Ecto neural progenitor cell (in vitro differentiated cells): ENCODE measurements around the gene PMEPA1.

Source experiments
- DNase-seq: peaks from one replicate; pipeline ENCODE4 v3.0.0-alpha.2; 2018; ENCODE audit warnings: low spot score

The PMEPA1 gene

GRCh38 chr20:57711826-57712225 is 2.0 kb upstream of the PMEPA1 start:
- DNase-seq: no peak

- no peak for DNase-seq
Measured at GRCh38 chr20:57711311-57711712, 1.5 kb upstream of the PMEPA1 start.

- no peak for DNase-seq
Measured at GRCh38 chr20:57710841-57711240, 1.0 kb upstream of the PMEPA1 start.

- DNase-seq: peak; percentile 63
Measured at GRCh38 chr20:57708694-57709673, 831 bp downstream of the PMEPA1 start.

- DNase-seq: no peak
Measured at GRCh38 chr20:57707849-57708693, 1.7 kb downstream of the PMEPA1 start.

GRCh38 chr20:57707320-57707719 is 2.5 kb downstream of the PMEPA1 start:
- no peak for DNase-seq

GRCh38 chr20:57705127-57705899 is 4.5 kb downstream of the PMEPA1 start:
- no peak for DNase-seq

- DNase-seq: no peak
Measured at GRCh38 chr20:57704245-57704644, 5.6 kb downstream of the PMEPA1 start.

- DNase-seq: no peak
Measured at GRCh38 chr20:57703013-57703412, 6.8 kb downstream of the PMEPA1 start.

- no peak for DNase-seq
Measured at GRCh38 chr20:57702521-57702920, 7.3 kb downstream of the PMEPA1 start.

GRCh38 chr20:57702091-57702490 is 7.7 kb downstream of the PMEPA1 start:
- no peak for DNase-seq

- DNase-seq: no peak
Measured at GRCh38 chr20:57701651-57702050, 8.2 kb downstream of the PMEPA1 start.

GRCh38 chr20:57701090-57701489 is 8.7 kb downstream of the PMEPA1 start:
- DNase-seq: no peak

GRCh38 chr20:57699395-57699794 is 10.4 kb downstream of the PMEPA1 start:
- DNase-seq: no peak

- no peak for DNase-seq
Measured at GRCh38 chr20:57698867-57699275, 10.9 kb downstream of the PMEPA1 start.

GRCh38 chr20:57698116-57698866 is 11.5 kb downstream of the PMEPA1 start:
- DNase-seq: no peak

- DNase-seq: no peak
Measured at GRCh38 chr20:57697543-57697942, 12.3 kb downstream of the PMEPA1 start.

- DNase-seq: no peak
Measured at GRCh38 chr20:57696401-57696961, 13.3 kb downstream of the PMEPA1 start.

GRCh38 chr20:57695940-57696339 is 13.9 kb downstream of the PMEPA1 start:
- DNase-seq: no peak

- no peak for DNase-seq
Measured at GRCh38 chr20:57695012-57695411, 14.8 kb downstream of the PMEPA1 start.

- DNase-seq: no peak
Measured at GRCh38 chr20:57694481-57694880, 15.3 kb downstream of the PMEPA1 start.
